ENCODE data around the gene PIGBOS1.

- no peak for TF ChIP-seq CTCF (conservative IDR thresholded peaks at IDR 0.05)
- TF ChIP-seq ZFX (IDR thresholded peaks at IDR 0.05) = no peak
Observed at GRCh38 chr15:55297315-55297714, 21.6 kb downstream of the PIGBOS1 start.

Data from C4-2B (cell line).